Common myeloid progenitor, CD34-positive (primary cell): Measurements from ENCODE around the gene PLXNB1.
"Not testable (repeated sequence)": the region's sequence is repeated elsewhere in the genome, so short reads cannot be mapped to it uniquely, and the experiment has no call there.

Experiments
- CTCF ChIA-PET: fragments of 350-600 bp; sonication (Branson Sonifier 250); formaldehyde crosslinking; loops from one replicate; lab custom pipeline; 2021; ENCODE audit warnings: antibody characterized with exemption; lab: Charles Lee
- POLR2A ChIA-PET: fragments of 350-600 bp; sonication (Branson Sonifier 250); formaldehyde crosslinking; loops from one replicate; lab custom pipeline; 2021; ENCODE audit warnings: antibody characterized with exemption; lab: Charles Lee
- DNase-seq, 3 donors: peaks; one replicate each; pipeline versions ENCODE4 v3.0.0 to v3.0.0-alpha.2; 2013
- H3K27ac ChIP-seq, 2 experiments: 1 replicate in 1 of 2; 2 replicates in 1 of 2; pipeline ENCODE4 v1.7.0; 2013; ENCODE audit warnings: inconsistent platforms in 2 of 2, low read length in 2 of 2, mild to moderate bottlenecking in 2 of 2, low read depth in 1 of 2, moderate library complexity in 1 of 2; ENCODE audit not compliant: severe bottlenecking in 2 of 2, insufficient read depth in 1 of 2, poor library complexity in 1 of 2
- H3K27me3 ChIP-seq, 5 experiments: replicated peaks in 2 of 5; 1 replicate in 3 of 5; 2 replicates in 2 of 5; pipeline versions ENCODE4 v1.6.1 to v1.7.0; 2013; ENCODE audit warnings: low read length in 4 of 5, mild to moderate bottlenecking in 2 of 5, moderate library complexity in 2 of 5, inconsistent platforms in 1 of 5; ENCODE audit not compliant: insufficient read depth in 5 of 5, control insufficient read depth in 4 of 5
- H3K36me3 ChIP-seq, 4 experiments: 1 replicate in 2 of 4; 2 replicates in 2 of 4; pipeline versions ENCODE4 v1.6.1 to v1.7.0; 2013; ENCODE audit warnings: low read length in 3 of 4, control low read depth in 1 of 4, mild to moderate bottlenecking in 1 of 4; ENCODE audit not compliant: control insufficient read depth in 4 of 4, insufficient read depth in 4 of 4
- H3K4me1 ChIP-seq, 4 experiments: 1 replicate in 3 of 4; 2 replicates in 1 of 4; pipeline versions ENCODE4 v1.6.1 to v1.7.1; 2013; ENCODE audit warnings: low read length in 3 of 4, mild to moderate bottlenecking in 3 of 4, control low read depth in 1 of 4, inconsistent platforms in 1 of 4, moderate library complexity in 1 of 4; ENCODE audit not compliant: control insufficient read depth in 4 of 4, insufficient read depth in 4 of 4; ENCODE audit errors: control extremely low read depth in 1 of 4
- H3K4me3 ChIP-seq, 7 experiments: 1 replicate in 4 of 7; 2 replicates in 3 of 7; pipeline versions ENCODE4 v1.5.1 to v1.7.0; 2013; ENCODE audit warnings: mild to moderate bottlenecking in 7 of 7, low read length in 6 of 7, moderate library complexity in 6 of 7, inconsistent platforms in 2 of 7, low read depth in 2 of 7, control low read depth in 1 of 7; ENCODE audit not compliant: insufficient read depth in 4 of 7, control insufficient read depth in 1 of 7; ENCODE audit errors: extremely low read depth in 1 of 7
- H3K9me3 ChIP-seq, 5 experiments: 1 replicate in 4 of 5; 2 replicates in 1 of 5; pipeline versions ENCODE4 v1.6.1 to v1.7.1; 2013; ENCODE audit warnings: low read length in 4 of 5, mild to moderate bottlenecking in 2 of 5, inconsistent platforms in 1 of 5, low read depth in 1 of 5, moderate library complexity in 1 of 5; ENCODE audit not compliant: control insufficient read depth in 4 of 5, insufficient read depth in 2 of 5; ENCODE audit errors: control extremely low read depth in 1 of 5
- WGBS: methylation state at CpG from one replicate; pipeline ENCODE4 v1.1.5; 2013; ENCODE audit not compliant: insufficient coverage; 5-methylcytosine and 5-hydroxymethylcytosine counted together

PLXNB1 gene

GRCh38 chr3:48474031-48474430, 44.1 kb upstream of the PLXNB1 start:
- H3K4me3 ChIP-seq, DNase-seq, H3K27me3 ChIP-seq, H3K9me3 ChIP-seq, POLR2A ChIA-PET: not testable (repeated sequence)
- 100% methylated on average over 1 of the region's 4 CpGs for WGBS
- peaks cover 0 to 14% (median 11%) of the 10 kb centered on the region in 4 experiments for H3K36me3 ChIP-seq
- H3K27ac ChIP-seq, result peak overlapping the region in 1 of 2 experiments; percentile 96
- CTCF ChIA-PET, result interaction anchor here (1.2 to 6.1 kb wide), 8 partner anchors 8 to 79 kb away, joined by 4 to 44 read pairs (median 6); partner anchors contain the start of gene SHISA5
- H3K4me1 ChIP-seq, result peaks cover 0 to 52% (median 39%) of the 10 kb centered on the region in 4 experiments

- H3K27ac ChIP-seq, result peak overlapping the region in 1 of 2 experiments; percentile 96
- H3K27me3 ChIP-seq, result no peaks in the 10 kb centered on the region
- peaks cover 0 to 50% (median 34%) of the 10 kb centered on the region in 4 experiments for H3K4me1 ChIP-seq
- no peak for DNase-seq
- H3K4me3 ChIP-seq, result peak overlapping the region in 3 of 7 experiments; percentile 82 to 92 (median 83)
- POLR2A ChIA-PET, result interaction anchor here (0.9 to 1.4 kb wide), 2 partner anchors 34 to 444 kb away, joined by 4 to 5 read pairs; partner anchors contain the start of genes CCDC51 and TMA7
- H3K9me3 ChIP-seq, result no peaks in the 10 kb centered on the region
- 100% methylated on average over 1 of the region's 5 CpGs for WGBS
- CTCF ChIA-PET, result interaction anchor here (0.9 to 6.1 kb wide), 10 partner anchors 8 to 80 kb away, joined by 3 to 44 read pairs (median 6); partner anchors contain the start of genes SHISA5 and TMA7
- peaks cover 0 to 18% (median 15%) of the 10 kb centered on the region in 4 experiments for H3K36me3 ChIP-seq
Observed at GRCh38 chr3:48473617-48473952, 43.7 kb upstream of the PLXNB1 start.

- WGBS, result 6% methylated on average over 15 of the region's 17 CpGs
- DNase-seq, result peak; percentile 97 to 99 (median 99)
- CTCF ChIA-PET, result interaction anchor here (0.9 to 6.1 kb wide), 13 partner anchors 9 to 81 kb away, joined by 3 to 44 read pairs (median 4); partner anchors contain the start of genes SHISA5 and TMA7
- no peaks in the 10 kb centered on the region for H3K27me3 ChIP-seq
- POLR2A ChIA-PET, result interaction anchor here (0.8 to 1.4 kb wide), 3 partner anchors 33 to 445 kb away, joined by 4 to 6 read pairs (median 5); partner anchors contain the start of genes CCDC51 and TMA7
- H3K4me3 ChIP-seq, result peak overlapping the region; percentile 53 to 92 (median 81)
- H3K36me3 ChIP-seq, result peaks cover 0 to 23% (median 19%) of the 10 kb centered on the region in 4 experiments
- peaks cover 0 to 51% (median 34%) of the 10 kb centered on the region in 4 experiments for H3K4me1 ChIP-seq
- peak overlapping the region; percentile 95 to 96 for H3K27ac ChIP-seq
- H3K9me3 ChIP-seq, result no peaks in the 10 kb centered on the region
Observed at GRCh38 chr3:48472923-48473616, 43.2 kb upstream of the PLXNB1 start.

- Histone ChIP-seq H3K4me3 (peak overlapping the region; percentile 53 to 92 (median 81)), H3K36me3 (peaks cover 0 to 28% (median 22%) of the 10 kb centered on the region in 4 experiments), H3K27me3 (no peaks in the 10 kb centered on the region), H3K27ac (peak overlapping the region; percentile 95 to 96), H3K9me3 (no peaks in the 10 kb centered on the region), H3K4me1 (peaks cover 0 to 52% (median 37%) of the 10 kb centered on the region in 4 experiments)
- DNase-seq, result no peak
- ChIA-PET POLR2A (interaction anchor here (0.8 to 1.4 kb wide), 3 partner anchors 33 to 445 kb away, joined by 4 to 6 read pairs (median 5); partner anchors contain the start of genes CCDC51 and TMA7), CTCF (interaction anchor here (1.0 to 6.1 kb wide), 9 partner anchors 9 to 81 kb away, joined by 3 to 44 read pairs (median 4); partner anchors contain the start of gene SHISA5)
- WGBS, result 0% methylated on average over 4 of the region's 5 CpGs
Observed at GRCh38 chr3:48472673-48472922, 42.7 kb upstream of the PLXNB1 start.

- Histone ChIP-seq H3K27ac (peak overlapping the region in 1 of 2 experiments; percentile 49), H3K36me3 (peaks cover 0 to 38% (median 25%) of the 10 kb centered on the region in 4 experiments), H3K27me3 (no peaks in the 10 kb centered on the region), H3K4me3 (no peak overlapping the region), H3K4me1 (peaks cover 0 to 75% (median 60%) of the 10 kb centered on the region in 4 experiments), H3K9me3 (no peaks in the 10 kb centered on the region)
- WGBS, result 100% methylated on average over 1 of the region's 1 CpG
- DNase-seq, result no peak
- CTCF ChIA-PET, result interaction anchor here (0.9 to 6.1 kb wide), 4 partner anchors 13 to 37 kb away, joined by 3 to 44 read pairs (median 5); partner anchors contain the start of gene SHISA5
- POLR2A ChIA-PET, result interaction anchor here (1.0 kb wide), 1 partner anchor 85 kb away, joined by 3 read pairs; no protein-coding TSS in a partner anchor
Observed at GRCh38 chr3:48470286-48470685, 40.4 kb upstream of the PLXNB1 start.

GRCh38 chr3:48469046-48469915, 39.4 kb upstream of the PLXNB1 start:
- H3K27ac ChIP-seq, result peak overlapping the region; percentile 36 to 52
- CTCF ChIA-PET, result interaction anchor here (0.7 to 1.5 kb wide), 4 partner anchors 12 to 221 kb away, joined by 3 to 6 read pairs (median 4); no protein-coding TSS in a partner anchor
- H3K9me3 ChIP-seq, result no peaks in the 10 kb centered on the region
- no peaks in the 10 kb centered on the region for H3K27me3 ChIP-seq
- 97% methylated on average over 16 of the region's 29 CpGs for WGBS
- H3K4me3 ChIP-seq, result no peak overlapping the region
- POLR2A ChIA-PET, result no interaction called here
- peaks cover 0 to 47% (median 27%) of the 10 kb centered on the region in 4 experiments for H3K36me3 ChIP-seq
- DNase-seq, result peak in 1 of 3 donors; percentile 13
- H3K4me1 ChIP-seq, result peaks cover 0 to 78% (median 65%) of the 10 kb centered on the region in 4 experiments
